ENCODE results near the gene SULF2. TPM values are rescaled to one million over a fixed set of nuclear protein-coding genes. Genes with fewer than 3 reads are reported as not detected.
A peak's percentile ranks its signal among the peaks of the same experiment; 100 is the strongest.

SULF2 gene
- total and polyA plus RNA-seq, 2 of the 4 experiments (the other 2 are of a cell fraction) = 0.54 to 0.77 TPM

DNA sequence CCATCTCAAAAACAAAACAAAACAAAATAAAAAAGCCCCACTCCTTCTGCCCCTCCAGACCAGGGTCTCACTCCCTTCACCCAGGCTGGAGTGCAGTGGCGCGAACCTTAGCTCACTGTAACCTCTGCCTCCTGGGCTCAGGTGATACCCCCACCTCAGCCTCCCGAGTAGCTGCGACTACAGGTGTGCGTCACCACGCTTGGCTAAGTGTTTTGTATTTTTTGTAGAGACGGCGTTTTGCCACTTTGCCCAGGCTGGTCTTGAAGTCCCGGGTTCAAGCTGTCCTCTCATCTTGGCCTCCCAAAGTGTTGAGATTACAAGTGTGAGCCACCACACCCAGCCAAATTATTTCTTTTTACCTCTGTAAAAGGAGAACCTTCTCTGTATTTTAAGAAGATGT is 173.5 kb downstream of the SULF2 start:
- ChIA-PET CTCF (interaction anchor here (0.6 kb wide), 1 partner anchor 107 kb away, joined by 3 read pairs; no protein-coding TSS in a partner anchor), POLR2A (ENCODE audit: unreplicated experiment) (no interaction called here)
- no peak for ATAC-seq (ENCODE audit: low read depth)
- H3K9me3 ChIP-seq (ENCODE audit: control insufficient read depth, insufficient read depth, low read length) = no peaks in the 10 kb centered on the region
- H4K20me1 ChIP-seq (ENCODE audit: insufficient read depth, low read length) = no peaks in the 10 kb centered on the region
- H3K4ac ChIP-seq (ENCODE audit: low read depth, low read length) = no peak overlapping the region
- H3K23ac ChIP-seq (ENCODE audit: low read depth, low read length) = no peak overlapping the region
- no peak overlapping the region for H2BK5ac ChIP-seq (ENCODE audit: low read depth, low read length, poor library complexity, severe bottlenecking)
- dilution Hi-C loops (cut with HindIII; ENCODE audit: low sequenced_read_pairs, unreplicated experiment) (no loop called here), in situ Hi-C loops (cut with MboI; ENCODE audit: low sequenced_read_pairs) (no loop called here), intact Hi-C loops (cut with micrococcal nuclease) (no loop called here)
- BruUV-seq (replicated peaks) = no TSS peak
- H4K5ac ChIP-seq (ENCODE audit: low read depth, low read length) = no peak overlapping the region
- no peak overlapping the region for H2BK15ac ChIP-seq (ENCODE audit: low read depth, low read length)
- peaks cover 10 to 27% of the 10 kb centered on the region in 2 experiments for H3K79me1 ChIP-seq (ENCODE audit: low read depth in 1 of 2, low read length in 2 of 2)
- no peak overlapping the region for H2AFZ ChIP-seq (replicated peaks; ENCODE audit: low read length, poor library complexity)
- no peak overlapping the region for H3K18ac ChIP-seq (ENCODE audit: low read depth, low read length)
- no peak for DNase-seq
- H2AK5ac ChIP-seq (ENCODE audit: low read depth, low read length) = no peak overlapping the region
- no peak overlapping the region for H3K9ac ChIP-seq (ENCODE audit: low read depth, low read length)
- H3K27ac ChIP-seq (ENCODE audit: insufficient read depth, low read length) = no peak overlapping the region
- no peaks in the 10 kb centered on the region for H3K27me3 ChIP-seq (ENCODE audit: control insufficient read depth, insufficient read depth, low read length)
- WGBS, 2 experiments (ENCODE audit: extremely low coverage in 2 of 2, insufficient read length in 1 of 2) = no CpG with 5 or more reads among the region's 9 CpGs
- H2BK20ac ChIP-seq (ENCODE audit: low read depth, low read length) = no peak overlapping the region
- peaks cover 5% of the 10 kb centered on the region for H3K9me1 ChIP-seq (ENCODE audit: insufficient read depth, low read length)
- no peak overlapping the region for H3K4me2 ChIP-seq (ENCODE audit: low read depth, low read length)
- no peak overlapping the region for H4K8ac ChIP-seq (ENCODE audit: low read depth in 2 of 2, low read length in 2 of 2)
- no peak overlapping the region for H3K4me3 ChIP-seq (ENCODE audit: insufficient read depth, low read depth, low read length)
- no peak for TF ChIP-seq SMC3 (IDR thresholded peaks at IDR 0.05; ENCODE audit: low read depth, low read length)
- H3K4me1 ChIP-seq (ENCODE audit: control insufficient read depth, insufficient read depth, low read length) = peaks cover 7% of the 10 kb centered on the region
- H2AK9ac ChIP-seq (replicated peaks; ENCODE audit: low read depth, low read length, poor library complexity) = no peak overlapping the region
- H3K36me3 ChIP-seq (ENCODE audit: control insufficient read depth, insufficient read depth, low read length) = no peaks in the 10 kb centered on the region
- H2BK120ac ChIP-seq (ENCODE audit: low read depth, low read length) = no peak overlapping the region
- H3K14ac ChIP-seq (replicated peaks; ENCODE audit: low read depth, low read length) = no peak overlapping the region
- no peak overlapping the region for H3K56ac ChIP-seq (ENCODE audit: extremely low read depth, insufficient read depth, low read length)
- H4K91ac ChIP-seq (ENCODE audit: insufficient read depth, low read depth, low read length) = peak overlapping the region; percentile 12; the same call in 1 of the 2 replicates

Measured in IMR-90 (cell line).